ENCODE results near the gene SNX13. TPM values are rescaled to one million over a fixed set of nuclear protein-coding genes. Genes with fewer than 3 reads are reported as not detected.
A peak's percentile ranks its signal among the peaks of the same experiment; 100 is the strongest.

Gene SNX13
- total RNA-seq, 4 donors from 2014 or later: 74.9 to 154 (median 107) TPM

DNA sequence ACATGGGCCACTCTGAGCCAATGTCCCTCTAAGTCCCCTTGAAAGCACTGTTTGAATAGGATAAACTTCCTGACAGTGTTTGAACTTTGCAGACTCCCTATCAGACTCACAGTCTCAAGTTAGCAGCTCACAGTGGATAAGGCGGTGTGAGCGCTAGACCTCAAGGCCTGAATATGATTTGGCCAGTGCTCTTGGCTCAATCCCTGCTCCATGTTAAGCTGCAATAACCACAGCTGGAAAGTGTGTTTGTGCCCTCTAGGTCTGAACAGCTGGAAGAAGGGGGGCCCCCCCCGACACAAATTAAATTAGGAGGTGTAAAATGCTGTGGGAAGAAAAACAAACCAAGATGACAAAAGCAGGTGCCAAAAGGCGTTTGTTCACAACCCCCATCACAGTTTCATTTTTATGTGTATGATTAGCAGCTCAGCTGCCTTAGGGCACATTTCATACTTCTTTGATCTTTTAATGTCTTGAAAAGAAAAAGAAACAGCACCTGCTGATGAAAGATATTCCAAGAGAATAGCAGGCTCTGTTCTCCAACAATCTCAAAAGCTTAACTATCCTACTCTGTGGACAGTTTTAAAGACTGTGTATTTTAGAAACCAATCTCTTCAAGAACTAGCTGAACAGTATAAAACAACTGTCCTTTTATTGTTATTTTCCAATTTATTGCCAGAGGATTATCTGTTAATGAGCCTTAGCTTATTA, 167.6 kb downstream of the SNX13 start:
- H3K27me3 ChIP-seq: no peaks in the 10 kb centered on the region
- TF ChIP-seq, protein P1, sequence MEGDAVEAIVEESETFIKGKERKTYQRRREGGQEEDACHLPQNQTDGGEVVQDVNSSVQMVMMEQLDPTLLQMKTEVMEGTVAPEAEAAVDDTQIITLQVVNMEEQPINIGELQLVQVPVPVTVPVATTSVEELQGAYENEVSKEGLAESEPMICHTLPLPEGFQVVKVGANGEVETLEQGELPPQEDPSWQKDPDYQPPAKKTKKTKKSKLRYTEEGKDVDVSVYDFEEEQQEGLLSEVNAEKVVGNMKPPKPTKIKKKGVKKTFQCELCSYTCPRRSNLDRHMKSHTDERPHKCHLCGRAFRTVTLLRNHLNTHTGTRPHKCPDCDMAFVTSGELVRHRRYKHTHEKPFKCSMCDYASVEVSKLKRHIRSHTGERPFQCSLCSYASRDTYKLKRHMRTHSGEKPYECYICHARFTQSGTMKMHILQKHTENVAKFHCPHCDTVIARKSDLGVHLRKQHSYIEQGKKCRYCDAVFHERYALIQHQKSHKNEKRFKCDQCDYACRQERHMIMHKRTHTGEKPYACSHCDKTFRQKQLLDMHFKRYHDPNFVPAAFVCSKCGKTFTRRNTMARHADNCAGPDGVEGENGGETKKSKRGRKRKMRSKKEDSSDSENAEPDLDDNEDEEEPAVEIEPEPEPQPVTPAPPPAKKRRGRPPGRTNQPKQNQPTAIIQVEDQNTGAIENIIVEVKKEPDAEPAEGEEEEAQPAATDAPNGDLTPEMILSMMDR (IDR thresholded peaks at IDR 0.05 in 4 of 5, conservative IDR thresholded peaks at IDR 0.05 in 1 of 5): no peak
- no peak for TF ChIP-seq POLR2A (IDR thresholded peaks at IDR 0.05)
- no peak for ATAC-seq
- intact Hi-C loops (cut with DNase I; ENCODE audit: low total_unique reads) (loop anchor here (10.0 kb wide), 1 partner anchor 162 kb away; no protein-coding TSS in a partner anchor), in situ Hi-C loops (cut with MboI; ENCODE audit: low sequenced_read_pairs in 4 of 4) (no loop called here)
- H3K9me3 ChIP-seq: no peaks in the 10 kb centered on the region
- DNase-seq: no peak
- no peak overlapping the region for H3K4me3 ChIP-seq
- no peaks in the 10 kb centered on the region for H3K4me1 ChIP-seq
- H3K36me3 ChIP-seq: no peaks in the 10 kb centered on the region
- H3K27ac ChIP-seq: peak overlapping the region in 1 of 4 donors; percentile 44

DNA sequence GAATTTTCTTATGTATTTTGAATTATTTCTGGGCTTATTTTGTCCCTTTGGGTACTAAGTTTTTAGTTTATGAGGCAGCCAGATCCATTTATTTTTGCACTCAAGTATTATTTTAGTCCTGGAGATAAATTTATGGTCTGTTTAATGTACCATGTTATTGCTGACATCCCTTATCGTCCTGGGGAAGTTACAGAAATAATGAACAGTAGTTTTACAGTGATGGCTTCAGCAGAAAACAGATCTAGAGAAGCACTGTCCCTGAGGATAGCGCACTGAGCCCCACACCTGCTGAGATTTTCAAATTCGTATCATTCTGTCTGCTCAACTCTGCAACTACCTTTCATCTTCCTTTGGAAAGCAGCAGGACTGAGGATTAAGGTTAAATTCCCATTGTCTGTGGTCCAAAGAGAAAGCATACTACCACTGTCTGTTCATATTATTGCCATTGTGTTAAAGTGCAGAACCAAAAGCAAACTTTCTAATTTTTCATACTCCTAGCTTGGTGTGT, 168.3 kb downstream of the SNX13 start:
- Histone ChIP-seq H3K27me3 (no peaks in the 10 kb centered on the region), H3K36me3 (no peaks in the 10 kb centered on the region), H3K9me3 (no peaks in the 10 kb centered on the region), H3K27ac (no peak overlapping the region), H3K4me3 (no peak overlapping the region), H3K4me1 (no peaks in the 10 kb centered on the region)
- TF ChIP-seq POLR2A (IDR thresholded peaks at IDR 0.05): no peak
- TF ChIP-seq, protein P1 (IDR thresholded peaks at IDR 0.05 in 4 of 5, conservative IDR thresholded peaks at IDR 0.05 in 1 of 5): no peak
- ATAC-seq (no peak), DNase-seq (no peak)
- intact Hi-C loops (cut with DNase I; ENCODE audit: low total_unique reads) (loop anchor here (10.0 kb wide), 1 partner anchor 163 kb away; no protein-coding TSS in a partner anchor), in situ Hi-C loops (cut with MboI; ENCODE audit: low sequenced_read_pairs in 4 of 4) (no loop called here)

DNA sequence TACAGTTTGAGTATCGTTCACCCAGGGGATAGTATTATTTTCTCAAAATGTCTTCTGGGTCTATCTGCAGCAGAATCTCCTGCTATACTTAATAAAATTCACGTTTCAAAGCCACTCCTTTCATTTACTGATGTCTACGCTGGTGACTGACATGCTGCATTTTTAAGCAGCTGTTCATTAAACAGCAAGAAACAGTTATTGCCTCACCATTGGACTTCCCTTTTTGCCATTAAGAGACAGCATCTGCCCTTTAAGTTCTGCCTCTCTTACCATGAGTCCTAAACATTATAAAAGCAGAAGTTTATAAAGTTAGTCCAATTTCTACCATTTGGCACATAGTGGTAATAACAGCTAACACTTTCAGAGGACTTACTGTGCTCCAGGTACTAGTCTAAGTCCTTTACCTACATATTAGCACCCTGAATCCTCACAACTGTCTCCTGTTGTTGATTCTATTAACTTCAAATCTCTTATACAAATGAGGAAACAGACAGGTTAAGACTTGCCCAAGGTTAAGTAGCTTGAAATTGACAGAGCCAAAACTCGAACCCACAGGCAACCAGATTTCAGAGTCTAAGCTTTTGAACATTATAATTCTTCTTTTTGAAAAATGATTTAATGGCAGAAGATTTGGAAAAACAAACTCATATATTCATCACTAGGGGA, 169.5 kb downstream of the SNX13 start:
- intact Hi-C loops (cut with DNase I; ENCODE audit: low total_unique reads): loop anchor here (10.0 kb wide), 1 partner anchor 164 kb away; no protein-coding TSS in a partner anchor
- Histone ChIP-seq H3K36me3 (no peaks in the 10 kb centered on the region), H3K9me3 (no peaks in the 10 kb centered on the region), H3K4me1 (no peaks in the 10 kb centered on the region), H3K27ac (no peak overlapping the region), H3K27me3 (no peaks in the 10 kb centered on the region), H3K4me3 (no peak overlapping the region)
- no peak for TF ChIP-seq POLR2A (IDR thresholded peaks at IDR 0.05)
- TF ChIP-seq, protein P1 (IDR thresholded peaks at IDR 0.05 in 4 of 5, conservative IDR thresholded peaks at IDR 0.05 in 1 of 5): no peak
- DNase-seq: no peak
- no peak for ATAC-seq
- in situ Hi-C loops (cut with MboI; ENCODE audit: low sequenced_read_pairs in 4 of 4): no loop called here

- H3K27ac ChIP-seq: no peak overlapping the region
- intact Hi-C loops (cut with DNase I; ENCODE audit: low total_unique reads) (loop anchor here (10.0 kb wide), 1 partner anchor 165 kb away; no protein-coding TSS in a partner anchor), in situ Hi-C loops (cut with MboI; ENCODE audit: low sequenced_read_pairs in 4 of 4) (no loop called here)
- ATAC-seq (peak in 1 of 2 donors; percentile 53), DNase-seq (no peak)
- TF ChIP-seq, protein P1 (IDR thresholded peaks at IDR 0.05 in 4 of 5, conservative IDR thresholded peaks at IDR 0.05 in 1 of 5): peak in 3 of 5 experiments; percentile 51 to 63 (median 52)
- TF ChIP-seq POLR2A (IDR thresholded peaks at IDR 0.05): no peak
- no peaks in the 10 kb centered on the region for H3K27me3 ChIP-seq
- H3K4me1 ChIP-seq: no peaks in the 10 kb centered on the region
- no peaks in the 10 kb centered on the region for H3K9me3 ChIP-seq
- no peaks in the 10 kb centered on the region for H3K36me3 ChIP-seq
- H3K4me3 ChIP-seq: no peak overlapping the region
Measured at GRCh38 chr7:17769918-17770317, 170.4 kb downstream of the SNX13 start.
